HG03354 (cell line): ENCODE results near the gene BBLN.
"Not testable (repeated sequence)": the region's sequence is repeated elsewhere in the genome, so short reads cannot be mapped to it uniquely, and the experiment has no call there.

Experiments
- ATAC-seq: cut with Tn5 transposase; IDR thresholded peaks from one replicate; pipeline ENCODE4 v1.9.1; 2021; ENCODE audit warnings: mild to moderate bottlenecking; ENCODE audit not compliant: unreplicated experiment, poor library complexity, severe bottlenecking

The BBLN gene

GRCh38 chr9:128160603-128160987, 530 bp downstream of the BBLN start:
- ATAC-seq, result peak; percentile 16

GRCh38 chr9:128161215-128161902, 1.3 kb downstream of the BBLN start:
- ATAC-seq, result no peak

DNA sequence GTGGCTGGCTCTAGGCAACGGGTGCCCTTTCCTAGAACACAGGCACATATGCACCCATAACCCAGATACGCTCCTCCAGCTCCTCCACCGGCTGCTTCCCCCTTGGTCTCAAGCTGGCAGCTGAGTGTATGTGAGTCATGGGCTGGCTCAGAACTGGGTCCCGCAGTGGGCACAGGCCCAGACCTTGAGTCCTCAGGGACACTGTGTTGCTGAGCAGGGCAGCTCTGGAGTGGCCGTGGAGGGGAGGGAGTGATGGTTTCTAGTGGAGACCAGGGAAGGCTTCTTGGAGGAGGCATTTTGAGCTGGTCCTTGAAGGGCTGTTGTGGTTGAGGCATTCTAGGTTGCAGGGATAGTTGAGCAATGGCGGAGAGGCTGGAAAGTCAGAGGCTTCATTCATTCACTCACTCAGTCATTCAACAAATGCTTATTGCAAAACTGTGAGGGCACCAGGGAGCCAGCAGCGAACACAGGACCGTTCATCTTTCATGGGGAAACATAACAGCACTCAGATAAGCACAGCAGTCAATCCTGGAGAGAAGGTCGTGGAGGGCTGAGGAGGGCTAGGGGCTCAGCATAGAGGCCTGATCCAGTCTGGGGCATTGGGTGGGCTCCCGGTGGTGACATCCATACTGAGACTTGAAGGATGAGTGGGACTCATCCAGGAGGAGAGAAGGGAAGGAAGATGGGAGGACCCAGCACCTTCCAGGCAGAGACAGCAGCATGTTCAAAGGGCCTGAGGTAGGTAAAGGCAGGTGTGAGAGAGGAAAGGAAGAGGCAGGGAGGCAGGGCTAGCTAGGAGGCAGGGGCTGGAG, 2.4 kb downstream of the BBLN start:
- ATAC-seq, result no peak

- ATAC-seq, result no peak
Observed at GRCh38 chr9:128163027-128163515, 3.0 kb downstream of the BBLN start.

- ATAC-seq, result no peak
Observed at GRCh38 chr9:128163523-128164306, 3.6 kb downstream of the BBLN start.

DNA sequence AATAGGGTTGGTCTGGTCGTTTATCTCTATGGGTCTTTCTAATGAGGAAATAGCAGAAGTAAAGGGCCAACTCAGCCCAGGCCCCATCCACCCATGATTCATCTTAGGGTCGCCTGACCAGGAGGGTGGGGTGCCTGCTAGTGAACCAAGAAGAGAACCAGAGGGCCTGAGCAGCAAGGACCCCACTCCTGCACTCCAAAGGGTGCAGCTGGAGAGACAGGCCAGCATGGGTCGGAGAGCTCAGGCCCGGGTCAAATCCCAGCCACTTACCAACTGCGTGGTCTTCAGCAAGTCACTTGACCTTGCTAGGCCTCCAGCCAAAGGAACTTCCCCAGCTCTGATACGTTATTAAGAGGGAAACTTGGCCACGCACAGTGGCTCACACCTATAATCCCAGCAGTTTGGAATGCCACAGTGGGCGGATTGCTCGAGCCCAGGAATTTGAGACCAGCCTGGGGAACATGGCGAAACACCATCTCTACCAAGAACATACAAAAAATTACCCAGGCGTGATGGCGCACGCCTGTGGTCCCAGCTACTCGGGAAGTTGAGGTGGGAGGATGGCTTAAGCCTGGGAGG, 4.3 kb downstream of the BBLN start:
- no peak for ATAC-seq

DNA sequence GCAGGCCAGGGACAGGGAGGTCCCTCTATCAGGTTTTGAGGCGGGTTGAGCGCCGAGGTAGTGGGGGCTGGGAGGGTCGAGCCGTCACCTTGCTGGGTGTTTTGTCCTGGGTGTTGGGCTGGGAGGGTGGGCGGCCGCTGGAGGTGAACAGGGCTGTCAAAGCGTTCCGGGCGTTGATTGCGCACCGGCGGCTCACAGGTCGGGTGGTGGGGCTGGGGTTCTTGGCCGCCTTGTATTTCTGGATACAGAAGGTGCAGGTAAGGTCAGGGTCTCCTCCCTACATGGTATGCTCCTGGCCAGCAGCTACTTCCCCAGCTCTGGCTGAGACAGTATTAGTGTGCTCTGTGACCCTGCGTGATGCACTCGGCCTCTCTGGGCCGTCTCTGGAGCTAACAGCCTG, 6.1 kb downstream of the BBLN start:
- ATAC-seq, result no peak

GRCh38 chr9:128167209-128167608, 7.1 kb downstream of the BBLN start:
- ATAC-seq, result no peak

DNA sequence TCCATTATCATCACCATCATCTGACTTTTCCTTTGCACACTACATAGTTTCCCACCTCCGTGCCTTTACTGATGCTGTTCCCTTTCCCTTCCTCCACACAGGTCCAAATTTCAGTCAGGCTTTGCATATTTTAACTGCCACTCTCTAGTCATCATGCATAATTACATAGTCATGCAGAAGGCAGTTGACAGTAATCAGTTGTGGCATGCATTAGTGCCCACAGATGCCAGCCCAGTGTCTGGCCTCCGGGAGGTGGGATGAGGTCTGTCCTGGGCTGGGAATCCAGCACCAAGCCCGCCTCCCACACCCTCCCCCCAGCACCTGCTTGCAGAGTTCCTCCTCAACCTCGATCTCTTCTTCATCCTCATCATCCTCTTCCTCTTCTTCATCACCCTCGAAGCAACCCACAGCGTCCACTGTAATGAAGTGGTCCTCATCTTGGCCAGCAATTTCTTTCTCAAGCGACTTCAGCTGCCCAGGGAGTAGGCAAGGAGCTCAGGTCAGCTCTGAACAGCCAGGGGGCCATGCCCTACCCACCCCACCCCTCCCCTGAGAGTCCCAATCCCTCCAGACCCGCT, 8.8 kb downstream of the BBLN start:
- ATAC-seq, result no peak

GRCh38 chr9:128169492-128169891, 9.4 kb downstream of the BBLN start:
- no peak for ATAC-seq

DNA sequence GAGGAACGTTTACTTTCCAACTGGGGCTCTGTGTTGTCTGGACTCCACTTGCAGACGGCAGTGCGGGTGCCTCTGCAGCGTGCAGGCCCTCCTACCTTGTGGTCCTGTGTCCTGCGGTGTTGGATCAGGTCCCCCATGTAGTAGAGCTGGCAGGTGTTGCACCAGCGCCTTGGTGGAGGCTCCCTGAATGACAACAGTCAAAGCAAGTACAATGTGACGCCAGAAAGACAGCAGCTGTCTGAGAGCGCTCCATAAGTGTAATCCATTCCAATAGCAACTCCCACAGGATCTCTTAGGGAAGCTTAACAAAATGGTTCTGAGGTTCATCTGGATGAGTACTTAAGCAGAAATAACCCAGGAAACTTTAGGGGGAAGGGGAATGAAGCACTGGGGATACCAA, 9.9 kb downstream of the BBLN start:
- no peak for ATAC-seq

DNA sequence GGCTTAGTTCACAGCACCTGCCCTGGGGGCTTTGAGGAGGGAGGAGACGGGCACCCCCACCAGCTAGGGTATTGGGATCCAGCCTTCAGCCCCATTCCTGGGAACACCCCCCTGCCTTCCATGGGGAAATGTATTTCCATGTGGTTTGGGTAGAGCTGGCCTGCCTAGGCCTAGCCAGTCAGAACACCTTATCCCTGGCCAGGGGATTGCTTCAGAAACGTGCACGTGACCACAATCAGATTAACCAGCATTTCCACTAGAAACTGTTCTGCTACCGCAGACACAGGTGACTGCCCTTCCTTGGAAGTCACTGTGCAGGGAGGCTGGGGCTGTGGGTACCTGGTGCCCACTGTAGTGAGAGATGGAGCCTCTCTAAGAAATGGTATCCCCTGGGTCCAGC, 14.0 kb downstream of the BBLN start:
- ATAC-seq, result no peak

- ATAC-seq, result no peak
Observed at GRCh38 chr9:128175102-128175563, 15.1 kb downstream of the BBLN start.

GRCh38 chr9:128175726-128176125, 15.7 kb downstream of the BBLN start:
- no peak for ATAC-seq

- ATAC-seq, result no peak
Observed at GRCh38 chr9:128178806-128179431, 18.9 kb downstream of the BBLN start.

GRCh38 chr9:128180001-128180400, 19.9 kb downstream of the BBLN start:
- no peak for ATAC-seq

DNA sequence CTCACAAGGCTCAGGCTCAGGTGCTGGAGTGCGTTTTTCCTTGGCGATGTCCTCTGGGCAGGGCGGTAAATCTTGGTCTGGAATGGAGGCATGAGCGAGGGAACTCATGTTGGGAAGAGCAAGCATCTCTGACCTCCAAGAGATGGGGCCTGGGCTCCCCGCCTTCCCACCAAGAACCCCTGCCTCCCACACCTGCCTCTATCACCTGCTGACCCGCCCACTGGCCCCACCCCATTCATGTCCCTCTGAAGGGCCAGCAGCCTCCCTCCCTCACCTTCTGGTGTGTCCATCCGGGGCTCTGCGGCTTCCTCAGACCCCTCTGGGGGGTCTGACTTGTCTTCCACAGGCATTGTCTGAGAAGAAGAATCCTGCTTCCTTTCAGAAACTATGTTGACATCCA, 20.4 kb downstream of the BBLN start:
- no peak for ATAC-seq

DNA sequence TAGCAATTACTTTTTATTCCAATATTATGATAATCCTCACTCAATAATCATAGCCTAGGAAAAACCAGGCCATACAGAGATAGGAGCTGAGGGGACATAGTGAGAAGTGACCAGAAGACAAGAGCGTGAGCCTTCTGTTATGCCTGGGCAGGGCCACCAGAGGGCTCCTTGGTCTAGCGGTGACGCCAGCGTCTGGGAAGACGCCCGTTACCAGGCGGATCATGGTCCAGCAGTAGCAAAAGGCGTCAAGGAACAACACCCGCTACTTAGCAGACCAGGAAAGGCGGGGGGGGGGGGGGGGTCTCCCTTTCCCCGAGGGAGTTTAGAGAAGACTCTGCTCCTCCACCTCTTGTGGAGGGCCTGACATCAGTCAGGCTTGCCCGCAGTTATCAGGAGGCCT, 21.4 kb downstream of the BBLN start:
- not testable (repeated sequence) for ATAC-seq

GRCh38 chr9:128182893-128183588, 23.0 kb downstream of the BBLN start:
- no peak for ATAC-seq
